ENCODE data around the gene DCPS.
A peak's percentile ranks its signal among the peaks of the same experiment; 100 is the strongest.

DCPS gene

DNA sequence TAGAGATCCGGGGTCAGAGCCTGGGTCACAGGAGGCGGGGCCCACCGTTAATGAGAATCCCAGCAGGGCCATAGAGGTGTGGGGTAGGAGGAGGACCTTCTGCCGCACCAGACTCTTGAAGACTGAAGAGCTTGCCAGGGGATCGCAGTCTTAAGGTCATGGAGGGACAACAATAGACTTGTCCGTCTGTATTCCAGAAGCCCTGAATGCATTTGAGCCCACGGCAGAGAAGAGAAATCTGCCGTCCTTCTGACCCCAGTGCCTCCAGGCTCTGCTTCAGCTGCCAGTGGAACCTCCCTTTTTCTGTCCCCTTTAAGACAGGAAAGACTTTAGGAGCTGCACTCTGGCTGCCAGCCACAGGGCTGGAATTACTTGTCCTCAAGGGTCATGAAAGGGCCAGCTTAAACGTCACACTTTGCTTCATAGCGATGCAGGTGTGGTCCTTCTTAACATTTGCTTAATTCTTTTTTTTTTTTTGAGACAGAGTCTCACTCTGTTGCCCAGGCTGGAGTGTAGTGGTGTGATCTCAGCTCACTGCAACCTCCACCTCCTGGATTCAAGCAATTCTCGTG lies 36.1 kb downstream of the DCPS start:
- peak overlapping the region; percentile 35 for H3K14ac ChIP-seq (ENCODE audit: low read length)
- no peak overlapping the region for H4K12ac ChIP-seq (ENCODE audit: low read depth, low read length)
- DNase-seq = no peak
- no peak overlapping the region for H3K9ac ChIP-seq (ENCODE audit: low read length)
- H3K4me2 ChIP-seq (ENCODE audit: low read length) = no peak overlapping the region
- H3K9me3 ChIP-seq (ENCODE audit: insufficient read depth, low read depth, low read length) = no peaks in the 10 kb centered on the region
- H3K4me1 ChIP-seq (ENCODE audit: control insufficient read depth in 1 of 2, insufficient read depth in 2 of 2, low read length in 2 of 2) = peaks cover 33 to 37% of the 10 kb centered on the region in 2 experiments
- no CpG with 5 or more reads among the region's 11 CpGs for WGBS (ENCODE audit: extremely low coverage, insufficient coverage, insufficient read length)
- H4K91ac ChIP-seq (ENCODE audit: low read depth, low read length) = peak overlapping the region; percentile 45
- H2BK12ac ChIP-seq (ENCODE audit: low read length) = no peak overlapping the region
- H3K27me3 ChIP-seq (ENCODE audit: insufficient read depth, low read length) = no peaks in the 10 kb centered on the region
- peaks cover 10% of the 10 kb centered on the region for H3K79me1 ChIP-seq (ENCODE audit: low read length)
- no peak overlapping the region for H2BK120ac ChIP-seq (ENCODE audit: insufficient read depth, low read length, poor library complexity)
- H3K79me2 ChIP-seq (ENCODE audit: control insufficient read depth, insufficient read depth, low read length, poor library complexity) = peaks cover 1% of the 10 kb centered on the region
- no peak overlapping the region for H3K23ac ChIP-seq (ENCODE audit: low read length)
- H3K18ac ChIP-seq (ENCODE audit: low read length) = no peak overlapping the region
- H3K4me3 ChIP-seq (ENCODE audit: low read depth, low read length) = no peak overlapping the region
- no peak overlapping the region for H2AK5ac ChIP-seq (ENCODE audit: low read length)
- H3K27ac ChIP-seq (ENCODE audit: low read depth, low read length) = no peak overlapping the region
- H2BK5ac ChIP-seq (ENCODE audit: low read depth, low read length, poor library complexity) = no peak overlapping the region
- H4K8ac ChIP-seq (ENCODE audit: low read depth, low read length) = no peak overlapping the region
- peaks cover 0 to 4% of the 10 kb centered on the region in 2 experiments for H3K36me3 ChIP-seq (ENCODE audit: control insufficient read depth in 1 of 2, insufficient read depth in 2 of 2, low read length in 2 of 2)
- H2AFZ ChIP-seq (ENCODE audit: insufficient read depth, low read length, poor library complexity) = no peak overlapping the region
- H3K4ac ChIP-seq (ENCODE audit: low read depth, low read length) = no peak overlapping the region

- H3K23ac ChIP-seq (ENCODE audit: low read length) = no peak overlapping the region
- no peak overlapping the region for H3K18ac ChIP-seq (ENCODE audit: low read length)
- no peak overlapping the region for H3K4me3 ChIP-seq (ENCODE audit: low read depth, low read length)
- no peak overlapping the region for H4K8ac ChIP-seq (ENCODE audit: low read depth, low read length)
- no peak overlapping the region for H2AK5ac ChIP-seq (ENCODE audit: low read length)
- H3K27ac ChIP-seq (ENCODE audit: low read depth, low read length) = no peak overlapping the region
- H3K79me1 ChIP-seq (ENCODE audit: low read length) = peaks cover 10% of the 10 kb centered on the region
- H2AFZ ChIP-seq (ENCODE audit: insufficient read depth, low read length, poor library complexity) = no peak overlapping the region
- no peak overlapping the region for H2BK120ac ChIP-seq (ENCODE audit: insufficient read depth, low read length, poor library complexity)
- no peak overlapping the region for H4K91ac ChIP-seq (ENCODE audit: low read depth, low read length)
- H3K79me2 ChIP-seq (ENCODE audit: control insufficient read depth, insufficient read depth, low read length, poor library complexity) = peaks cover 1% of the 10 kb centered on the region
- peaks cover 4% of the 10 kb centered on the region in 2 experiments for H3K36me3 ChIP-seq (ENCODE audit: control insufficient read depth in 1 of 2, insufficient read depth in 2 of 2, low read length in 2 of 2)
- H2BK12ac ChIP-seq (ENCODE audit: low read length) = no peak overlapping the region
- no CpG with 5 or more reads among the region's 7 CpGs for WGBS (ENCODE audit: extremely low coverage, insufficient coverage, insufficient read length)
- H3K4me2 ChIP-seq (ENCODE audit: low read length) = no peak overlapping the region
- H3K27me3 ChIP-seq (ENCODE audit: insufficient read depth, low read length) = no peaks in the 10 kb centered on the region
- no peak overlapping the region for H3K9ac ChIP-seq (ENCODE audit: low read length)
- peaks cover 28 to 33% of the 10 kb centered on the region in 2 experiments for H3K4me1 ChIP-seq (ENCODE audit: control insufficient read depth in 1 of 2, insufficient read depth in 2 of 2, low read length in 2 of 2)
- H3K9me3 ChIP-seq (ENCODE audit: insufficient read depth, low read depth, low read length) = no peaks in the 10 kb centered on the region
- no peak overlapping the region for H3K14ac ChIP-seq (ENCODE audit: low read length)
- H3K4ac ChIP-seq (ENCODE audit: low read depth, low read length) = no peak overlapping the region
- H2BK5ac ChIP-seq (ENCODE audit: low read depth, low read length, poor library complexity) = no peak overlapping the region
- H4K12ac ChIP-seq (ENCODE audit: low read depth, low read length) = no peak overlapping the region
- no peak for DNase-seq
These were observed 37.2 kb downstream of the DCPS start for GRCh38 chr11:126340960-126341606.

DNA sequence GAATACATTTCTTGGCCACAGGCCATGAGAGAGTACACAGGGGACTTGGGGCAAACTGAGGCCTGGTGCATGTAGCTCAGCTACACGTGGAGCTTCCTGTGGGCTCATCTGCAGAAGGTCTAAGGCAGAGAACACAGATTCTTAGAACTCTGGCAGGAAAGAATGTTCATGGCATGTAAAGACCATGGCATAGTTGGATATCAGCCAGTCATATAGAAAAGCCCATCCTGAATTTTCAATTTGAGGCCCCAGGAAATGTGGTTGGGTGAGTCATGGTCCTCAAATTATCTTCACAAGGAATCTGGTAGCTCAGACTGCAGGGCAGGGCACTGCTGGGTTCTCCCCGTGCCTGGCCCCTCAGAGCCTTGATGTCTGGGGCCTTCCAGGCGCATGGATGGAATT lies 37.9 kb downstream of the DCPS start:
- H3K14ac ChIP-seq (ENCODE audit: low read length) = no peak overlapping the region
- DNase-seq = no peak
- H2BK120ac ChIP-seq (ENCODE audit: insufficient read depth, low read length, poor library complexity) = no peak overlapping the region
- no peaks in the 10 kb centered on the region for H3K9me3 ChIP-seq (ENCODE audit: insufficient read depth, low read depth, low read length)
- H3K79me2 ChIP-seq (ENCODE audit: control insufficient read depth, insufficient read depth, low read length, poor library complexity) = peaks cover 1% of the 10 kb centered on the region
- H3K4me1 ChIP-seq (ENCODE audit: control insufficient read depth in 1 of 2, insufficient read depth in 2 of 2, low read length in 2 of 2) = peaks cover 24 to 26% of the 10 kb centered on the region in 2 experiments
- no peak overlapping the region for H3K4me3 ChIP-seq (ENCODE audit: low read depth, low read length)
- no peak overlapping the region for H2AK5ac ChIP-seq (ENCODE audit: low read length)
- no peak overlapping the region for H4K8ac ChIP-seq (ENCODE audit: low read depth, low read length)
- H2BK12ac ChIP-seq (ENCODE audit: low read length) = peak overlapping the region; percentile 17
- no peak overlapping the region for H3K23ac ChIP-seq (ENCODE audit: low read length)
- no peak overlapping the region for H3K27ac ChIP-seq (ENCODE audit: low read depth, low read length)
- peaks cover 6% of the 10 kb centered on the region in 2 experiments for H3K36me3 ChIP-seq (ENCODE audit: control insufficient read depth in 1 of 2, insufficient read depth in 2 of 2, low read length in 2 of 2)
- no peak overlapping the region for H4K12ac ChIP-seq (ENCODE audit: low read depth, low read length)
- no peak overlapping the region for H3K4me2 ChIP-seq (ENCODE audit: low read length)
- H2AFZ ChIP-seq (ENCODE audit: insufficient read depth, low read length, poor library complexity) = no peak overlapping the region
- H4K91ac ChIP-seq (ENCODE audit: low read depth, low read length) = no peak overlapping the region
- H3K27me3 ChIP-seq (ENCODE audit: insufficient read depth, low read length) = no peaks in the 10 kb centered on the region
- H3K4ac ChIP-seq (ENCODE audit: low read depth, low read length) = no peak overlapping the region
- peaks cover 9% of the 10 kb centered on the region for H3K79me1 ChIP-seq (ENCODE audit: low read length)
- WGBS (ENCODE audit: extremely low coverage, insufficient coverage, insufficient read length) = no CpG with 5 or more reads among the region's 3 CpGs
- no peak overlapping the region for H2BK5ac ChIP-seq (ENCODE audit: low read depth, low read length, poor library complexity)
- no peak overlapping the region for H3K9ac ChIP-seq (ENCODE audit: low read length)
- no peak overlapping the region for H3K18ac ChIP-seq (ENCODE audit: low read length)

DNA sequence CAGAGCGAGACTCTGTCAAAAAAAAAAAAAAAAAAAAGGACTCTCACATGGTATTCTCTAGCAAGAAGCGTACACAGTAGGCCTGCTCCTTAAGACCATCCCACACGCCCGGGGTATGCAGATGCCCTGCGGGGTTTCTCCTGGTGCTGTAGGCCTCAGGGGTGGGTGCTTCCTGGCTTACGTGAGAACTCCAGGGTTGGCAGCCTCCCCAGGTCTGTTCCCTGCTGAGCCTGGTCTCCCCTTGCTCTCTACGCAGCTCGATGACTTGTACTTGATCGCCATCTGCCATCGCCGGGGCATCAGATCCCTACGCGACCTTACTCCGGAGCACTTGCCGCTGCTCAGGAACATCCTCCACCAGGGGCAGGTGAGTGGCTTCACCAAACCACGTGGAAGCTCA lies 39.2 kb downstream of the DCPS start:
- H4K8ac ChIP-seq (ENCODE audit: low read depth, low read length) = no peak overlapping the region
- H2AK5ac ChIP-seq (ENCODE audit: low read length) = no peak overlapping the region
- no peak overlapping the region for H3K18ac ChIP-seq (ENCODE audit: low read length)
- no peak overlapping the region for H3K4me3 ChIP-seq (ENCODE audit: low read depth, low read length)
- no peaks in the 10 kb centered on the region for H3K79me2 ChIP-seq (ENCODE audit: control insufficient read depth, insufficient read depth, low read length, poor library complexity)
- H3K23ac ChIP-seq (ENCODE audit: low read length) = no peak overlapping the region
- no peak overlapping the region for H2AFZ ChIP-seq (ENCODE audit: insufficient read depth, low read length, poor library complexity)
- peaks cover 6 to 9% of the 10 kb centered on the region in 2 experiments for H3K36me3 ChIP-seq (ENCODE audit: control insufficient read depth in 1 of 2, insufficient read depth in 2 of 2, low read length in 2 of 2)
- H3K27me3 ChIP-seq (ENCODE audit: insufficient read depth, low read length) = no peaks in the 10 kb centered on the region
- H3K14ac ChIP-seq (ENCODE audit: low read length) = no peak overlapping the region
- peaks cover 19% of the 10 kb centered on the region in 2 experiments for H3K4me1 ChIP-seq (ENCODE audit: control insufficient read depth in 1 of 2, insufficient read depth in 2 of 2, low read length in 2 of 2)
- no peak overlapping the region for H2BK120ac ChIP-seq (ENCODE audit: insufficient read depth, low read length, poor library complexity)
- no peak for DNase-seq
- no peak overlapping the region for H3K9ac ChIP-seq (ENCODE audit: low read length)
- peaks cover 2% of the 10 kb centered on the region for H3K9me3 ChIP-seq (ENCODE audit: insufficient read depth, low read depth, low read length)
- no CpG with 5 or more reads among the region's 16 CpGs for WGBS (ENCODE audit: extremely low coverage, insufficient coverage, insufficient read length)
- H4K91ac ChIP-seq (ENCODE audit: low read depth, low read length) = no peak overlapping the region
- H3K79me1 ChIP-seq (ENCODE audit: low read length) = peaks cover 7% of the 10 kb centered on the region
- no peak overlapping the region for H3K4me2 ChIP-seq (ENCODE audit: low read length)
- H2BK12ac ChIP-seq (ENCODE audit: low read length) = no peak overlapping the region
- no peak overlapping the region for H4K12ac ChIP-seq (ENCODE audit: low read depth, low read length)
- no peak overlapping the region for H3K4ac ChIP-seq (ENCODE audit: low read depth, low read length)
- no peak overlapping the region for H3K27ac ChIP-seq (ENCODE audit: low read depth, low read length)
- H2BK5ac ChIP-seq (ENCODE audit: low read depth, low read length, poor library complexity) = no peak overlapping the region
